Mesendoderm (in vitro differentiated cells): ENCODE data around the gene SURF4.

Source experiments
- DNase-seq: peaks from one replicate; pipeline ENCODE4 v3.0.0; 2013
- H2AK5ac ChIP-seq: 2 replicates; pipeline ENCODE4 v1.6.1; 2013; ENCODE audit warnings: low read length, inconsistent platforms
- H2BK120ac ChIP-seq: 2 replicates; pipeline ENCODE4 v1.6.1; 2013; ENCODE audit warnings: low read depth, mild to moderate bottlenecking, low read length, moderate library complexity, mixed read lengths
- H2BK15ac ChIP-seq: replicated peaks from 2 replicates; pipeline ENCODE4 v1.6.1; 2013; ENCODE audit warnings: low read depth, mild to moderate bottlenecking, moderate library complexity
- H2BK5ac ChIP-seq: 2 replicates; pipeline ENCODE4 v1.6.1; 2013; ENCODE audit warnings: low read length, inconsistent platforms
- H3K18ac ChIP-seq: 2 replicates; pipeline ENCODE4 v1.6.1; 2013; ENCODE audit warnings: mild to moderate bottlenecking, low read length, mixed read lengths
- H3K23ac ChIP-seq: one replicate; pipeline ENCODE4 v1.6.1; 2013; ENCODE audit warnings: low read length
- H3K27ac ChIP-seq: 2 replicates; pipeline ENCODE4 v1.5.1; 2013; ENCODE audit warnings: low read depth, mild to moderate bottlenecking, inconsistent platforms, low read length, moderate library complexity
- H3K27me3 ChIP-seq: 2 replicates; pipeline ENCODE4 v1.6.1; 2013; ENCODE audit warnings: low read length, control low read depth, mild to moderate bottlenecking, inconsistent platforms; ENCODE audit not compliant: insufficient read depth, poor library complexity
- H3K36me3 ChIP-seq: 2 replicates; pipeline ENCODE4 v1.6.1; 2013; ENCODE audit warnings: low read length, inconsistent platforms; ENCODE audit not compliant: control insufficient read depth, insufficient read depth
- H3K4ac ChIP-seq: one replicate; pipeline ENCODE4 v1.6.1; 2013; ENCODE audit warnings: low read depth, mild to moderate bottlenecking, low read length, moderate library complexity
- H3K4me1 ChIP-seq: 2 replicates; pipeline ENCODE4 v1.6.1; 2013; ENCODE audit warnings: low read depth, low read length, inconsistent platforms; ENCODE audit not compliant: control insufficient read depth
- H3K4me2 ChIP-seq: 2 replicates; pipeline ENCODE4 v1.6.1; 2013; ENCODE audit warnings: low read length
- H3K4me3 ChIP-seq: 2 replicates; pipeline ENCODE4 v1.5.1; 2013; ENCODE audit warnings: mild to moderate bottlenecking, low read length
- H3K56ac ChIP-seq: one replicate; pipeline ENCODE4 v1.6.1; 2013; ENCODE audit warnings: low read length
- H3K79me1 ChIP-seq: 2 replicates; pipeline ENCODE4 v1.6.1; 2013; ENCODE audit warnings: low read length, inconsistent platforms
- H3K79me2 ChIP-seq: 2 replicates; pipeline ENCODE4 v1.6.1; 2013; ENCODE audit warnings: mild to moderate bottlenecking, low read length; ENCODE audit not compliant: control insufficient read depth, insufficient read depth
- H3K9ac ChIP-seq: 2 replicates; pipeline ENCODE4 v1.6.1; 2013; ENCODE audit warnings: low read length, inconsistent platforms
- H4K5ac ChIP-seq: one replicate; pipeline ENCODE4 v1.6.1; 2013; ENCODE audit warnings: low read length
- H4K8ac ChIP-seq: one replicate; pipeline ENCODE4 v1.6.1; 2013; ENCODE audit warnings: low read depth, mild to moderate bottlenecking, control low read depth, low read length, moderate library complexity
- WGBS: extraction: QIAGEN DNeasy Blood & Tissue Kit; methylation state at CpG from one replicate; pipeline ENCODE4 v1.1.7; 2013; ENCODE audit warnings: low lambda C conversion rate, missing lambda C conversion rate; ENCODE audit not compliant: insufficient coverage; ENCODE audit errors: extremely low coverage; 5-methylcytosine and 5-hydroxymethylcytosine counted together

Gene SURF4

DNA sequence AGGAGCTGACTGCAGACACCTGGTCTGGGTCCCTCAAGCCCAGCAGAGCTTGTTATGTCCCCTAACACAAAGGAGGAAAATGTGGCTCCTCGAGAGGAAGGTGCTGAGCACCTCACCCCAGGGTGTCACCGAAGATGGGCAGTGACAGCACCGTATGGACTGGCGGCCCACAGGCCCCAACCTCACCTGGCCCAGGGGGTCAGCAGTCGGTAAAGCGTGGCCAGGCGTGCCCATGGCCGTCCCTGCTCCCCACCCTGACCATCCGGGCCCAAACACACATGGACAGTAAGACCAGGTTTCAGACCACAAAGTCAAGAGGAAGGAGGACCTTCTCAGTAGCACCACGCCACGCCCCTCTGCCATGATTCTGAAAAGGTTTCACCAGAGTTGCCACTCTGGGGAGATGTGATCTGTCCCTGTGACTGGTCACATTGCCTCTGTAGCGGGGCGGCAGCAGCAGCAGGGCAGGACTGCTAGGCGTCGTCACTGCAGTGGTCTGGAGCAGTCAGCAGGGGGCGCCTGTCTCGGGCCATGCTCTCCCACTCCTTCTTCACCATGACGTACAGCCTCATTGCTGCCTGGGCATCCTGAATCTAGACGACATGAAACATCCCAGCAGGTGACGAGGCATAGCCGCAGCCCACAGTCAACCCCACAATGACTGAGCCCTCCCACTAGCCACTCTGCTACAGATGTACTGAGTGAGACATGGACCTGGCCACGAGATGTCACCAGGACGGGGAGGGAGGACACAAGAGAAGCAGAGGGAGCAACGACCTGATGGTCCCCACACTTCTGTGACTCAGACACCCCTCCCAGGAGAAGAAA, 30.8 kb upstream of the SURF4 start:
- Histone ChIP-seq H2BK15ac (no peak overlapping the region), H3K27ac (no peak overlapping the region), H3K18ac (no peak overlapping the region), H3K4ac (no peak overlapping the region), H4K5ac (no peak overlapping the region), H3K79me1 (no peaks in the 10 kb centered on the region), H2BK120ac (no peak overlapping the region), H3K4me3 (no peak overlapping the region), H2BK5ac (no peak overlapping the region), H3K23ac (no peak overlapping the region), H3K79me2 (no peaks in the 10 kb centered on the region), H3K36me3 (peaks cover 10% of the 10 kb centered on the region), H3K4me2 (no peak overlapping the region), H3K56ac (no peak overlapping the region), H3K4me1 (no peaks in the 10 kb centered on the region), H3K9ac (no peak overlapping the region), H3K27me3 (no peaks in the 10 kb centered on the region), H2AK5ac (no peak overlapping the region), H4K8ac (no peak overlapping the region)
- no CpG with 5 or more reads among the region's 24 CpGs for WGBS
- peak; percentile 84 for DNase-seq

DNA sequence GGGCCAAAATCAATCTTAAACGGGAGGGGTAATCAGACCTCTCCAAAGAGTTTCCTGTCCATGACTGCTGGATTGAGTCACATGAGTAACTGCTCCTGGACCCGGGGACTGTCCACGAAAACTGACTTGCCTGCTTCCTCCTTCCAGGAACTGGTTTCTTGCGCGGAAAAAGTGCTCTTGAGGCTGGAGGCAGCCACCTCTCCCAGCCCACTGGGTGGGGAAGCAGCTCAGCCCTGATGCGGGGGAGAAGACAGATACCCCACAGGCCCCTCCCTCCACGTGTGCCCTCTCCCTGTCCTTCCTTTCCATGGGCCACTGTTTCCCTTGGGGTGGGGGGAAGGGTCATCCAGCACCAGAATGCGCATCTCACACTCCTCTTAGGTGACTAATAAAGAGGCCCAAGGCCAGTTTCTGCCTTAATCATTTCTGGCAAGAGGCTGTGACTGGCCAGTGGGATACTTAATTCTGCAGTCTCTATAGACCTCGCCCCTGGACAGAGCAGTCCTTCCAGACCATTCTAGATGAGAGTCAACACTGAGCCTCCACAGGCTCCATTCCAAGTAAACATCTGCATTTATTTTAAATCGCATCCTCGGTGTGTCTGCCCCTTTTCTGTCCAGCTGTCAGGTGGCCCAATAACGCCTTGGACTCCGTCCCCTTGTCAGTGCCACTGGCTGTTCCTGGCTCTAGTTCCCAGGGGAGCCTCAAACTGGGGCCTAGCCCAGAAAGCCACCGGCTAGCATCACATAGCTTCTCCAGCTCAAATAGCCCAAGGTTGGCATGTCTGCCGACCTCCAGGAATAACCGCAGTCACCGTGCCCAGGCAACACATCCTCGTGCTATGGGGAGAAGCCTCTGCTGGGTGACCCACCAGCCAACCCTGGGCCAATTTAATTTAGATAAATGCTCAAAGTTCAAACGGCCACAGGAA, 29.9 kb upstream of the SURF4 start:
- H2BK15ac ChIP-seq, result no peak overlapping the region
- no peaks in the 10 kb centered on the region for H3K79me1 ChIP-seq
- H3K9ac ChIP-seq, result no peak overlapping the region
- H3K27ac ChIP-seq, result no peak overlapping the region
- H3K27me3 ChIP-seq, result no peaks in the 10 kb centered on the region
- H4K5ac ChIP-seq, result no peak overlapping the region
- no peaks in the 10 kb centered on the region for H3K4me1 ChIP-seq
- H4K8ac ChIP-seq, result no peak overlapping the region
- H3K79me2 ChIP-seq, result no peaks in the 10 kb centered on the region
- no peak overlapping the region for H2BK5ac ChIP-seq
- no peak overlapping the region for H3K4me3 ChIP-seq
- no peak overlapping the region for H2AK5ac ChIP-seq
- peaks cover 10% of the 10 kb centered on the region for H3K36me3 ChIP-seq
- no CpG with 5 or more reads among the region's 19 CpGs for WGBS
- H2BK120ac ChIP-seq, result no peak overlapping the region
- no peak overlapping the region for H3K4ac ChIP-seq
- H3K56ac ChIP-seq, result no peak overlapping the region
- no peak for DNase-seq
- H3K18ac ChIP-seq, result no peak overlapping the region
- H3K4me2 ChIP-seq, result no peak overlapping the region
- no peak overlapping the region for H3K23ac ChIP-seq

DNA sequence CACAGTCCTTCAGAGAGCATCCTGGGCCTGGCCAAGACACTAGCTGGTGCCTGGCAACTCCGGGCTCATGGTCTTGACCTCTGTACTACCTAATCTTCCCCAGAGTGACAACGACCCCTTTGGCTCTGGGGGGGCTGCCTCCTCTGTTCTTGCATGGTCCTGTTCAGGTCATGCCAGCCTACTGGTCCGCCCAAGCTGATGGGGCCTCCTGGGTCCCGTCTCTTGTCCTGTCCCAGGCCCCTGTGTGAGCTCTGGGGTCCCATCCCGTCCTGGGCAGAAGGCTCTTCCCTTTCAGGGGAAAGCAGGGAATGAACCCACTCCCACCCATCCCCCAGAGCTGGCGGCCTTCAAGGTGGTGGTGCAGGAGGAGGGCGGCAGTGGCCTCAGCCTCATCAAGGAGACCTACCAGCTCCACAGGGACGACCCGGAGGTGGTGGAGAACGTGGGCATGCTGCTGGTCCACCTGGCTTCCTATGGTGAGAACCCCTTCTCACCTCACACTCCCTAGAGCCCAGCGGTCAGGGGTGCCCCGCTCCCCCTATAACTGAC, 28.7 kb upstream of the SURF4 start:
- H3K27ac ChIP-seq, result no peak overlapping the region
- H4K5ac ChIP-seq, result no peak overlapping the region
- no peak overlapping the region for H3K9ac ChIP-seq
- no peak overlapping the region for H2BK120ac ChIP-seq
- H3K79me1 ChIP-seq, result no peaks in the 10 kb centered on the region
- no peaks in the 10 kb centered on the region for H3K27me3 ChIP-seq
- no peaks in the 10 kb centered on the region for H3K79me2 ChIP-seq
- no peak overlapping the region for H3K56ac ChIP-seq
- no CpG with 5 or more reads among the region's 12 CpGs for WGBS
- no peak overlapping the region for H2AK5ac ChIP-seq
- H3K4me1 ChIP-seq, result no peaks in the 10 kb centered on the region
- peaks cover 5% of the 10 kb centered on the region for H3K36me3 ChIP-seq
- no peak overlapping the region for H3K23ac ChIP-seq
- no peak overlapping the region for H3K4ac ChIP-seq
- no peak overlapping the region for H3K4me3 ChIP-seq
- no peak overlapping the region for H2BK15ac ChIP-seq
- H4K8ac ChIP-seq, result no peak overlapping the region
- H3K4me2 ChIP-seq, result no peak overlapping the region
- H3K18ac ChIP-seq, result no peak overlapping the region
- H2BK5ac ChIP-seq, result no peak overlapping the region
- no peak for DNase-seq

DNA sequence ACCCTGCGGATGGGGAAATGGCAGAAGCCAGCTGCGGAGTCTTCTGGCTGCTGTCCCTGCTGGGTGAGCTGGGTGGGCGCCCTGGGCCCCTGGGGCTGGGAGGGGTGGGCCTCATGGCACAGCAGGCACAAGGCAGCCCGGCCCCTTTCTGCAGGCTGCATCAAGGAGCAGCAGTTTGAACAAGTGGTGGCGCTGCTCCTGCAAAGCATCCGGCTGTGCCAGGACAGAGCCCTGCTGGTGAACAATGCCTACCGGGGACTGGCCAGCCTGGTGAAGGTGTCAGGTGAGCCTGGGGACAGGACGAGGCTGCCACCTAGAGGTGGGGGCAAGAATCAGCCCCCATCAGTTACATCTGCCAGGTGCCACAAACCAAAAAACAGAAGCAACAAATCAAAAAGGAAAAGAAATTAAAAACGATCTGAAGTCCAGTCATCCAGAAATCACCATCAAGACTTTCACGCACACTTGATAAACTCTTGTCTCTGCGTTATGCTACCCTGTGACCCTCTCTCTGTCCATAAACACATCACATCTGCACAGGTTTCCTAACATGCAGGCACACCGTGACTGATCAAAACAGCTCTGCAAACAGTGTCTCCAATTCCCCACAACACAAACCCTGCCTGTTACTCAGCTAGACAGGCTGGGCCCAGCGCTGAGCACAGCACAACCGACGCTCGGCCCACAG, 28.1 kb upstream of the SURF4 start:
- H3K4me2 ChIP-seq, result no peak overlapping the region
- WGBS, result no CpG with 5 or more reads among the region's 16 CpGs
- H2BK15ac ChIP-seq, result no peak overlapping the region
- no peak overlapping the region for H3K23ac ChIP-seq
- H3K36me3 ChIP-seq, result peaks cover 5% of the 10 kb centered on the region
- H2AK5ac ChIP-seq, result no peak overlapping the region
- no peak overlapping the region for H3K4me3 ChIP-seq
- H4K5ac ChIP-seq, result no peak overlapping the region
- H2BK5ac ChIP-seq, result no peak overlapping the region
- H3K4me1 ChIP-seq, result no peaks in the 10 kb centered on the region
- H3K27ac ChIP-seq, result no peak overlapping the region
- no peak overlapping the region for H3K56ac ChIP-seq
- peak; percentile 57 for DNase-seq
- no peak overlapping the region for H3K9ac ChIP-seq
- no peaks in the 10 kb centered on the region for H3K79me2 ChIP-seq
- no peak overlapping the region for H3K18ac ChIP-seq
- no peak overlapping the region for H4K8ac ChIP-seq
- no peaks in the 10 kb centered on the region for H3K27me3 ChIP-seq
- H3K79me1 ChIP-seq, result no peaks in the 10 kb centered on the region
- no peak overlapping the region for H3K4ac ChIP-seq
- H2BK120ac ChIP-seq, result no peak overlapping the region

DNA sequence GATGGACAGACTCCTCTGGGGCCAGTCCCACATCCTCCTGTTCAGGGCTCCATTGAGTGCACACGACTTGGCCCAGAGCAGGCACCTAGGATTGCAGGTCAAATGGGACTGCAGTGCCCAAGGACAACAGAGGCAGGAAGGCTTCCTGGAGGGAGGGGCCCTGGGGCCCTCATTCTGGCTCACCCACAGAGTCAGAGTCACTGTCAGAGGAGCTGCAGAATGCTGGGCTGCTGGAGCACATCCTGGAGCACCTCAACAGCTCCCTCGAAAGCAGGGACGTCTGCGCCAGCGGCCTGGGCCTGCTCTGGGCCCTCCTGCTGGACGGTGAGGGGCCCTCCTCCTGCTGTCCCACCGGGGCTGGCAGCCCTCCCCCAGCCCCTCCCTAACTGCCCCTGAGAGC, 26.8 kb upstream of the SURF4 start:
- no peak overlapping the region for H2AK5ac ChIP-seq
- H3K56ac ChIP-seq, result no peak overlapping the region
- no peak overlapping the region for H3K4me2 ChIP-seq
- no peaks in the 10 kb centered on the region for H3K27me3 ChIP-seq
- H3K79me1 ChIP-seq, result no peaks in the 10 kb centered on the region
- H3K27ac ChIP-seq, result no peak overlapping the region
- no peak overlapping the region for H4K5ac ChIP-seq
- no peak overlapping the region for H2BK15ac ChIP-seq
- H3K4me1 ChIP-seq, result no peaks in the 10 kb centered on the region
- no peak overlapping the region for H3K9ac ChIP-seq
- WGBS, result no CpG with 5 or more reads among the region's 7 CpGs
- no peak overlapping the region for H3K23ac ChIP-seq
- no peak overlapping the region for H3K18ac ChIP-seq
- DNase-seq, result no peak
- H3K79me2 ChIP-seq, result no peaks in the 10 kb centered on the region
- H4K8ac ChIP-seq, result no peak overlapping the region
- H3K4ac ChIP-seq, result no peak overlapping the region
- H2BK5ac ChIP-seq, result no peak overlapping the region
- H3K4me3 ChIP-seq, result no peak overlapping the region
- peaks cover 5% of the 10 kb centered on the region for H3K36me3 ChIP-seq
- no peak overlapping the region for H2BK120ac ChIP-seq
